ENCODE data around the gene SLC25A18.

DNA sequence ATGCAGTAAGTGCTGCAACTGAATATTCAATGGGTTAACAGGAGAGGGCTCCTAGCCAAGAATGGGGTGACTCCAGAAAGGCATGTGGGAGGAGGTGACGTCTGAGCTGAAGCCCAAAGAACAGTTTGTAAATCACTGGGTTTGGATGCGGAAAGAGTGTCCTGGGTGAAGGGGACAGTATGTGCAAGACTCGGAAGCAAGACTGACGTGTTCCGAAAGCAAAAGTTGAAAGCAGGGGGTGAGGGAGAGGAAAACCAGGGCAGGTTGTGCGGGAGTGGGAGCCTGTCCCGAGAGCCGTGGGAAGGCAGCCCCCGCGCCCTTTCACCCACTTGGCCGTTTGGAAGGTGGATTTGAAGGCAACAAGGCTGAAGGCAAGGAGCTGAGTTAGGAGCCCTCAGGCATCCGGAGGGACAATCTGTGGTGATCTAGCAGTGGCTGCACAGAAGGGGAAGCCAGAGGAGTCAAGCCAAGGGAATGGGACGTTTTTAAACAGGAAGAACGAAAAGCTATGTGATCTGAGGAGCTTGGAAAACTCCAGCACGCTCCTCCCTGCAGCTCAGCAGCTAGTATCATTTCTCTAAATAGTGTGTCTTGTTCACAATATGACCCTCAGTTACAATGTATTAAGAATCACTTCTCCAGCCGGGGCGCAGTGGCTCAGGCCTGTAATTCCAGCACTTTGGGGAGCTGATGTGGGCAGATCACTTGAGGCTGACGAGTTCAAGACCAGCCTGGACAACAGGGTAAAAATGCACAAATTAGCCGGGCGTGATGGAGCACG, 7.7 kb downstream of the SLC25A18 start:
- TF ChIP-seq, protein P1, sequence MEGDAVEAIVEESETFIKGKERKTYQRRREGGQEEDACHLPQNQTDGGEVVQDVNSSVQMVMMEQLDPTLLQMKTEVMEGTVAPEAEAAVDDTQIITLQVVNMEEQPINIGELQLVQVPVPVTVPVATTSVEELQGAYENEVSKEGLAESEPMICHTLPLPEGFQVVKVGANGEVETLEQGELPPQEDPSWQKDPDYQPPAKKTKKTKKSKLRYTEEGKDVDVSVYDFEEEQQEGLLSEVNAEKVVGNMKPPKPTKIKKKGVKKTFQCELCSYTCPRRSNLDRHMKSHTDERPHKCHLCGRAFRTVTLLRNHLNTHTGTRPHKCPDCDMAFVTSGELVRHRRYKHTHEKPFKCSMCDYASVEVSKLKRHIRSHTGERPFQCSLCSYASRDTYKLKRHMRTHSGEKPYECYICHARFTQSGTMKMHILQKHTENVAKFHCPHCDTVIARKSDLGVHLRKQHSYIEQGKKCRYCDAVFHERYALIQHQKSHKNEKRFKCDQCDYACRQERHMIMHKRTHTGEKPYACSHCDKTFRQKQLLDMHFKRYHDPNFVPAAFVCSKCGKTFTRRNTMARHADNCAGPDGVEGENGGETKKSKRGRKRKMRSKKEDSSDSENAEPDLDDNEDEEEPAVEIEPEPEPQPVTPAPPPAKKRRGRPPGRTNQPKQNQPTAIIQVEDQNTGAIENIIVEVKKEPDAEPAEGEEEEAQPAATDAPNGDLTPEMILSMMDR (IDR thresholded peaks at IDR 0.05) = no peak
- peak; percentile 73 for TF ChIP-seq POLR2A (IDR thresholded peaks at IDR 0.05)

Measured in right lobe of liver (tissue), 4 donors.